IMR-90 (cell line): Measurements from ENCODE around the gene BRF1. TPM values are rescaled to one million over a fixed set of nuclear protein-coding genes. Genes with fewer than 3 reads are reported as not detected.

ENCODE experiments used
- ATAC-seq: fragments of 200-7000 bp; cut with Tn5 transposase; 2 replicates; pipeline ENCODE4 v1.9.1; 2020; ENCODE audit warnings: low read depth, mild to moderate bottlenecking, moderate library complexity
- BruUV-seq: library from RNA; stranded (reverse); fragments of 400-500 nt; replicated peaks from 2 replicates; lab custom pipeline; 2021; lab: Mats Ljungman, UMichigan
- CTCF ChIA-PET: fragments of 300-600 bp; formaldehyde crosslinking; extraction: SDS; loops from one replicate; lab custom pipeline; 2021; ENCODE audit warnings: antibody characterized with exemption; lab: Yijun Ruan, JAX
- POLR2A ChIA-PET: fragments of 300-600 bp; sonication (Branson Sonifier 250); formaldehyde crosslinking; loops from one replicate; lab custom pipeline; 2022; ENCODE audit warnings: antibody characterized with exemption; ENCODE audit not compliant: unreplicated experiment; lab: Charles Lee
- DNase-seq: peaks from one replicate; pipeline ENCODE4 v3.0.0; 2013
- H2AFZ ChIP-seq: replicated peaks from 2 replicates; pipeline ENCODE3; 2013; ENCODE audit warnings: low read length, mild to moderate bottlenecking; ENCODE audit not compliant: poor library complexity
- H2AK5ac ChIP-seq: 2 replicates; pipeline ENCODE4 v1.6.1; 2013; ENCODE audit warnings: low read depth, low read length, inconsistent platforms
- H2AK9ac ChIP-seq: replicated peaks from 2 replicates; pipeline ENCODE3; 2013; ENCODE audit warnings: mild to moderate bottlenecking, low read depth, low read length, moderate library complexity; ENCODE audit not compliant: poor library complexity
- H2BK120ac ChIP-seq: 2 replicates; pipeline ENCODE4 v1.6.1; 2013; ENCODE audit warnings: low read depth, low read length, inconsistent platforms
- H2BK15ac ChIP-seq: 3 replicates; pipeline ENCODE4 v1.6.1; 2013; ENCODE audit warnings: low read depth, low read length, inconsistent platforms
- H2BK20ac ChIP-seq: 2 replicates; pipeline ENCODE4 v1.6.1; 2013; ENCODE audit warnings: low read depth, mild to moderate bottlenecking, inconsistent platforms, low read length, moderate library complexity
- H2BK5ac ChIP-seq: 2 replicates; pipeline ENCODE4 v1.6.1; 2013; ENCODE audit warnings: mild to moderate bottlenecking, low read depth, low read length, inconsistent platforms; ENCODE audit not compliant: poor library complexity, severe bottlenecking
- H3K14ac ChIP-seq: replicated peaks from 2 replicates; pipeline ENCODE4 v1.6.1; 2013; ENCODE audit warnings: low read depth, low read length, inconsistent platforms
- H3K18ac ChIP-seq: 2 replicates; pipeline ENCODE4 v1.6.1; 2013; ENCODE audit warnings: low read depth, low read length, control low read depth
- H3K23ac ChIP-seq: 2 replicates; pipeline ENCODE4 v1.6.1; 2013; ENCODE audit warnings: low read depth, low read length, inconsistent platforms
- H3K27ac ChIP-seq: 2 replicates; pipeline ENCODE4 v1.5.1; 2013; ENCODE audit warnings: mild to moderate bottlenecking, control low read depth, low read length; ENCODE audit not compliant: insufficient read depth
- H3K27me3 ChIP-seq: 2 replicates; pipeline ENCODE4 v1.6.1; 2013; ENCODE audit warnings: low read length; ENCODE audit not compliant: control insufficient read depth, insufficient read depth
- H3K36me3 ChIP-seq: 2 replicates; pipeline ENCODE4 v1.6.1; 2013; ENCODE audit warnings: low read length, mixed read lengths; ENCODE audit not compliant: control insufficient read depth, insufficient read depth
- H3K4ac ChIP-seq: 2 replicates; pipeline ENCODE4 v1.6.1; 2013; ENCODE audit warnings: low read depth, low read length, inconsistent platforms
- H3K4me1 ChIP-seq: 2 replicates; pipeline ENCODE4 v1.6.1; 2013; ENCODE audit warnings: low read length, mixed read lengths; ENCODE audit not compliant: control insufficient read depth, insufficient read depth
- H3K4me2 ChIP-seq: 2 replicates; pipeline ENCODE4 v1.6.1; 2013; ENCODE audit warnings: low read depth, mild to moderate bottlenecking, control low read depth, low read length, moderate library complexity
- H3K4me3 ChIP-seq: 2 replicates; pipeline ENCODE4 v1.5.1; 2013; ENCODE audit warnings: low read depth, mild to moderate bottlenecking, control low read depth, low read length, moderate library complexity; ENCODE audit not compliant: insufficient read depth
- H3K56ac ChIP-seq: 2 replicates; pipeline ENCODE4 v1.6.1; 2013; ENCODE audit warnings: low read length, inconsistent platforms; ENCODE audit not compliant: insufficient read depth; ENCODE audit errors: extremely low read depth
- H3K79me1 ChIP-seq, 2 experiments: 2 replicates each; pipeline ENCODE4 v1.6.1; 2013; ENCODE audit warnings: low read length in 2 of 2, inconsistent platforms in 1 of 2, low read depth in 1 of 2
- H3K9ac ChIP-seq: 2 replicates; pipeline ENCODE4 v1.6.1; 2013; ENCODE audit warnings: low read depth, low read length, control low read depth
- H3K9me1 ChIP-seq: 2 replicates; pipeline ENCODE4 v1.6.1; 2013; ENCODE audit warnings: low read length, inconsistent platforms; ENCODE audit not compliant: insufficient read depth
- H3K9me3 ChIP-seq: 2 replicates; pipeline ENCODE4 v1.6.1; 2013; ENCODE audit warnings: low read length; ENCODE audit not compliant: control insufficient read depth, insufficient read depth
- H4K20me1 ChIP-seq: 2 replicates; pipeline ENCODE4 v1.6.1; 2013; ENCODE audit warnings: low read length, inconsistent platforms; ENCODE audit not compliant: insufficient read depth
- H4K5ac ChIP-seq: 2 replicates; pipeline ENCODE4 v1.6.1; 2013; ENCODE audit warnings: mild to moderate bottlenecking, low read depth, low read length, control low read depth
- H4K8ac ChIP-seq, 2 experiments: 2 replicates each; pipeline ENCODE4 v1.6.1; 2013; ENCODE audit warnings: low read depth in 2 of 2, low read length in 2 of 2, control low read depth in 1 of 2, inconsistent platforms in 1 of 2
- H4K91ac ChIP-seq: 2 replicates; pipeline ENCODE4 v1.6.1; 2013; ENCODE audit warnings: low read depth, low read length, inconsistent platforms; ENCODE audit not compliant: insufficient read depth
- BHLHE40 ChIP-seq: fragments of 150-350 bp; IDR thresholded peaks from 2 replicates; pipeline ENCODE4 v1.6.1; 2016; ENCODE audit warnings: mild to moderate bottlenecking, low read depth, low read length
- CEBPB ChIP-seq: IDR thresholded peaks from 2 replicates; pipeline ENCODE4 v1.6.1; 2012; ENCODE audit warnings: low read depth, low read length, improper control_type of control experiment
- CTCF ChIP-seq: conservative IDR thresholded peaks from 2 replicates; pipeline ENCODE4 v1.5.1; 2012; ENCODE audit warnings: mild to moderate bottlenecking, low read depth, low read length, improper control_type of control experiment
- FOS ChIP-seq: fragments of 150-350 bp; IDR thresholded peaks from 2 replicates; pipeline ENCODE4 v1.6.1; 2016; ENCODE audit warnings: low read depth, low read length
- MXI1 ChIP-seq: IDR thresholded peaks from 2 replicates; pipeline ENCODE4 v1.6.1; 2012; ENCODE audit warnings: low read depth, mild to moderate bottlenecking, low read length, moderate library complexity, borderline replicate concordance
- NFE2L2 ChIP-seq: fragments of 150-350 bp; IDR thresholded peaks from 2 replicates; pipeline ENCODE4 v1.6.1; 2016; ENCODE audit warnings: low read depth, mild to moderate bottlenecking, low read length
- POLR2A ChIP-seq: IDR thresholded peaks from 2 replicates; pipeline ENCODE4 v1.6.1; 2012; ENCODE audit warnings: mild to moderate bottlenecking, low read depth, low read length
- RAD21 ChIP-seq: IDR thresholded peaks from 2 replicates; pipeline ENCODE4 v1.6.1; 2012; ENCODE audit warnings: low read length, improper control_type of control experiment
- RCOR1 ChIP-seq: IDR thresholded peaks from 2 replicates; pipeline ENCODE4 v1.6.1; 2012; ENCODE audit warnings: mild to moderate bottlenecking, low read length, improper control_type of control experiment; ENCODE audit not compliant: insufficient replicate concordance
- RFX5 ChIP-seq: IDR thresholded peaks from 2 replicates; pipeline ENCODE4 v1.8.0; 2012; ENCODE audit warnings: low read depth, mild to moderate bottlenecking, low read length, moderate library complexity
- SMC3 ChIP-seq: fragments of 150-350 bp; IDR thresholded peaks from 2 replicates; pipeline ENCODE4 v1.6.1; 2016; ENCODE audit warnings: low read depth, mild to moderate bottlenecking, antibody characterized with exemption, low read length, moderate library complexity
- USF2 ChIP-seq: fragments of 150-350 bp; IDR thresholded peaks from 2 replicates; pipeline ENCODE4 v1.6.1; 2017; ENCODE audit warnings: mild to moderate bottlenecking, antibody characterized with exemption, low read length, low read depth
- WGBS, 2 experiments: methylation state at CpG; one replicate each; pipeline versions ENCODE4 v1.1.5 to v1.1.7; 2013; ENCODE audit warnings: missing lambda C conversion rate in 2 of 2; ENCODE audit not compliant: insufficient read length in 1 of 2; ENCODE audit errors: extremely low coverage in 2 of 2; 5-methylcytosine and 5-hydroxymethylcytosine counted together
- dilution Hi-C: fragments of 300-500 bp; cut with HindIII; formaldehyde crosslinking; loops from one replicate; pipeline ENCODE4 v1.14.3; 2018; ENCODE audit warnings: low sequenced_read_pairs; ENCODE audit not compliant: unreplicated experiment
- in situ Hi-C: fragments of 300-500 bp; cut with MboI; formaldehyde crosslinking; loops from 3 replicates; pipeline ENCODE4 v1.14.3; 2019; ENCODE audit warnings: low sequenced_read_pairs, inconsistent platforms, mixed read lengths
- intact Hi-C: fragments of 100-400 bp; cut with micrococcal nuclease; formaldehyde crosslinking; loops from 2 replicates; pipeline ENCODE4 v1.10.0; 2022
- polyA plus RNA-seq, 3 experiments: library from polyadenylated mRNA; depleted of rRNA; stranded (reverse); fragments of >200 nt; gene quantifications; 2 replicates each; pipeline ENCODE4 v1.2.3, GENCODE V29; 2012; ENCODE audit warnings: low replicate concordance in 1 of 3
- total RNA-seq: library from RNA; depleted of rRNA; stranded (reverse); fragments of >200 nt; gene quantifications from 2 replicates; pipeline ENCODE4 v1.2.3, GENCODE V29; 2012
- TF ChIP-seq, protein P1 (sequence below): fragments of 150-350 bp; IDR thresholded peaks from 2 replicates; pipeline ENCODE4 v1.6.1; 2016; ENCODE audit warnings: low read depth, mild to moderate bottlenecking, low read length, moderate library complexity, borderline replicate concordance

BRF1 gene
- total and polyA plus RNA-seq, 2 of the 4 experiments (the other 2 are of a cell fraction) = 12.4 to 16.7 TPM

DNA sequence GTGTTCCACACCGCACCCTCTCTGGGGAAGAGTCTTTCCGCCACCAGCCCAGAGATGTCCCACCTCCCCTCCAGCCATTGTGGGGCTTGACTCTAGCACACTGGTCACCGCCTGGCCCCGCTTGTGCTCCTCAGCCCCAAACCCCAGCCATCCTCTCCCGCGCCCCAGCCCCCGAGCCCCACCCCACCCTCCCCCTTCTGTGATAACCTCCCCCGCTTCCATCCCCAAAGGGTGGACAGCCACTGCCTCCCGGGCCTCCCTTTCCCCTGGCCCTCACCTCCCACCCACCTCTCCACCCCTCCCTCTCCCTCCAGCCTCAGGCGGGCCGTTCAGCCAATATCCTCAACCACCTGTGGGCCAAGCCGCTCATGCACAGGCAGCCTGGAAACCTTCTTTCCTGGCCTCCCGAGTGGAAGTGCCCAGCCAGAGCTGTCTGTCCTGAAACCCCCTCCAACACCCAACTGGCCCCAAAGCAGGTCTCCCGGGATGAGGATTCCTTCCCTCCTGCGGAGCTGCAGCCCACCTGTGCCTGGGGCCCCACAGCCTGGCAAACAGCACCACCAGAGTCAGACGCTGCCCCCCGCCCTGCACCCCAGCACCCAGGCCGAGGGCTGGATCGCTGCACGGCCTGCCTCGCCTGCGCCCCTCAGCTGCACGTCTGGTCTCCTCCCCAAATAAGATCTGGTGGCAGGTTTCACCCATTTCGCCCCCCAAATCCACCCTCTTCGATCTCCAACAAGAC lies 92.6 kb downstream of the BRF1 start:
- Histone ChIP-seq H4K8ac (no peak overlapping the region), H3K4me3 (no peak overlapping the region), H2BK15ac (no peak overlapping the region), H2AK9ac (no peak overlapping the region), H4K91ac (no peak overlapping the region), H4K20me1 (peaks cover 9% of the 10 kb centered on the region), H3K4me2 (no peak overlapping the region), H3K9me1 (no peaks in the 10 kb centered on the region), H2BK5ac (no peak overlapping the region), H3K79me1 (no peaks in the 10 kb centered on the region), H3K18ac (no peak overlapping the region), H3K4ac (no peak overlapping the region), H3K9ac (no peak overlapping the region), H2BK120ac (no peak overlapping the region), H4K5ac (no peak overlapping the region), H3K9me3 (no peaks in the 10 kb centered on the region), H3K56ac (no peak overlapping the region), H3K23ac (no peak overlapping the region), H2AK5ac (no peak overlapping the region), H2AFZ (no peak overlapping the region), H2BK20ac (no peak overlapping the region), H3K36me3 (peaks cover 14% of the 10 kb centered on the region), H3K14ac (no peak overlapping the region), H3K27ac (no peak overlapping the region), H3K4me1 (peaks cover under 1% of the 10 kb centered on the region; the same call in 1 of the 2 replicates), H3K27me3 (no peaks in the 10 kb centered on the region)
- ChIA-PET CTCF (no interaction called here), POLR2A (no interaction called here)
- intact Hi-C loops = no loop called here
- WGBS, 2 experiments = 87% methylated on average over 9 of the region's 25 CpGs; no CpG with 5 or more reads in 1 of the 2 experiments
- dilution Hi-C loops = no loop called here
- ATAC-seq (no peak), DNase-seq (no peak)
- TF ChIP-seq NFE2L2 (no peak), CEBPB (no peak), POLR2A (no peak), RFX5 (no peak), MXI1 (no peak), FOS (no peak), BHLHE40 (no peak), SMC3 (no peak), RAD21 (no peak), USF2 (no peak), RCOR1 (no peak), CTCF (no peak)
- TF ChIP-seq, protein P1, sequence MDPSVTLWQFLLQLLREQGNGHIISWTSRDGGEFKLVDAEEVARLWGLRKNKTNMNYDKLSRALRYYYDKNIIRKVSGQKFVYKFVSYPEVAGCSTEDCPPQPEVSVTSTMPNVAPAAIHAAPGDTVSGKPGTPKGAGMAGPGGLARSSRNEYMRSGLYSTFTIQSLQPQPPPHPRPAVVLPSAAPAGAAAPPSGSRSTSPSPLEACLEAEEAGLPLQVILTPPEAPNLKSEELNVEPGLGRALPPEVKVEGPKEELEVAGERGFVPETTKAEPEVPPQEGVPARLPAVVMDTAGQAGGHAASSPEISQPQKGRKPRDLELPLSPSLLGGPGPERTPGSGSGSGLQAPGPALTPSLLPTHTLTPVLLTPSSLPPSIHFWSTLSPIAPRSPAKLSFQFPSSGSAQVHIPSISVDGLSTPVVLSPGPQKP = no peak
- in situ Hi-C loops = no loop called here
- BruUV-seq = no TSS peak
